B cell (primary cell): ENCODE results near the gene KRTCAP2. TPM values are rescaled to one million over a fixed set of nuclear protein-coding genes. Genes with fewer than 3 reads are reported as not detected.

Experiments used
- ATAC-seq: fragments of 200-7000 bp; cut with Tn5 transposase; one replicate; pipeline ENCODE4 v1.10.0; 2021; ENCODE audit warnings: low read depth, mild to moderate bottlenecking, moderate number of reproducible peaks, moderate library complexity
- CTCF ChIA-PET: fragments of 350-600 bp; sonication (Branson Sonifier 250); formaldehyde crosslinking; loops from one replicate; lab custom pipeline; 2021; ENCODE audit warnings: antibody characterized with exemption, inconsistent platforms; lab: Charles Lee
- POLR2A ChIA-PET: fragments of 350-600 bp; sonication (Branson Sonifier 250); formaldehyde crosslinking; loops from one replicate; lab custom pipeline; 2021; ENCODE audit warnings: antibody characterized with exemption; lab: Charles Lee
- DNase-seq: peaks from one replicate; pipeline ENCODE4 v3.0.0; 2013
- H2AFZ ChIP-seq: 2 replicates; pipeline ENCODE4 v1.6.1; 2012; ENCODE audit warnings: mild to moderate bottlenecking, low read depth, low read length; ENCODE audit not compliant: insufficient read depth, poor library complexity, severe bottlenecking
- H3K27ac ChIP-seq, 2 donors: 1 replicate in 1 of 2; 2 replicates in 1 of 2; pipeline ENCODE4 v1.5.1; 2012 to 2013; ENCODE audit warnings: low read length in 2 of 2, mild to moderate bottlenecking in 2 of 2, moderate library complexity in 1 of 2
- H3K27me3 ChIP-seq, 4 experiments: fragments of 200-600 bp in 1 of 4; sonication (generic) in 1 of 4; replicated peaks in 1 of 4; 1 replicate in 2 of 4; 2 replicates in 2 of 4; pipeline versions ENCODE4 v1.6.1 to v1.7.0; 2013 to 2016; ENCODE audit warnings: low read length in 3 of 4, mild to moderate bottlenecking in 2 of 4, mixed read lengths in 1 of 4, moderate library complexity in 1 of 4; ENCODE audit not compliant: insufficient read depth in 4 of 4, control insufficient read depth in 3 of 4; ENCODE audit errors: control extremely low read depth in 1 of 4
- H3K36me3 ChIP-seq, 2 experiments: replicated peaks in 1 of 2; 1 replicate in 1 of 2; 2 replicates in 1 of 2; pipeline versions ENCODE4 v1.6.1 to v1.7.1; 2013; ENCODE audit warnings: low read length in 1 of 2; ENCODE audit not compliant: insufficient read depth in 2 of 2, control insufficient read depth in 1 of 2; ENCODE audit errors: control extremely low read depth in 1 of 2, extremely low read depth in 1 of 2
- H3K4me1 ChIP-seq, 2 donors: fragments of 200-600 bp in 1 of 2; sonication (generic) in 1 of 2; 1 replicate in 1 of 2; 2 replicates in 1 of 2; pipeline versions ENCODE4 v1.5.1 to v1.6.1; 2013 to 2017; ENCODE audit warnings: low read length in 2 of 2; ENCODE audit not compliant: control insufficient read depth in 2 of 2, insufficient read depth in 2 of 2
- H3K4me2 ChIP-seq: replicated peaks from 2 replicates; pipeline ENCODE3; 2012; ENCODE audit warnings: mild to moderate bottlenecking, low read depth, low read length; ENCODE audit not compliant: poor library complexity, severe bottlenecking
- H3K4me3 ChIP-seq, 5 experiments: fragments of 200-600 bp in 1 of 5; sonication (generic) in 1 of 5; 1 replicate in 3 of 5; 2 replicates in 2 of 5; pipeline versions ENCODE4 v1.5.1 to v1.7.0; 2011 to 2016; ENCODE audit warnings: low read length in 4 of 5, mild to moderate bottlenecking in 4 of 5, low read depth in 2 of 5, control low read depth in 1 of 5, moderate library complexity in 1 of 5; ENCODE audit not compliant: insufficient read depth in 1 of 5; ENCODE audit errors: control extremely low read depth in 1 of 5, extremely low read depth in 1 of 5
- H3K79me2 ChIP-seq: fragments of 200-600 bp; sonication (generic); one replicate; pipeline ENCODE4 v1.6.0; 2016; ENCODE audit warnings: low read length; ENCODE audit not compliant: control insufficient read depth, insufficient read depth
- H3K9ac ChIP-seq: fragments of 200-600 bp; sonication (generic); 2 replicates; pipeline ENCODE4 v1.6.1; 2017; ENCODE audit warnings: mild to moderate bottlenecking, low read length, moderate library complexity
- H3K9me3 ChIP-seq, 3 donors: one replicate each; pipeline versions ENCODE4 v1.6.1 to v1.7.1; 2013; ENCODE audit warnings: low read length in 2 of 3; ENCODE audit not compliant: control insufficient read depth in 2 of 3, insufficient read depth in 1 of 3; ENCODE audit errors: control extremely low read depth in 1 of 3
- H4K20me1 ChIP-seq: 2 replicates; pipeline ENCODE4 v1.6.0; 2012; ENCODE audit warnings: mild to moderate bottlenecking, low read length; ENCODE audit not compliant: insufficient read depth, control insufficient read depth, poor library complexity, severe bottlenecking
- H3K27ac Mint-ChIP-seq: one replicate; pipeline ENCODE4 v1.8.0; 2021; ENCODE audit warnings: mixed read lengths
- H3K27me3 Mint-ChIP-seq: one replicate; pipeline ENCODE4 v1.8.0; 2021; ENCODE audit warnings: mixed read lengths
- H3K4me1 Mint-ChIP-seq: one replicate; pipeline ENCODE4 v1.8.0; 2021; ENCODE audit warnings: mixed read lengths
- H3K4me3 Mint-ChIP-seq: one replicate; pipeline ENCODE4 v1.8.0; 2021; ENCODE audit warnings: mixed read lengths
- H3K9me3 Mint-ChIP-seq: one replicate; pipeline ENCODE4 v1.8.0; 2022; ENCODE audit warnings: mixed read lengths; ENCODE audit not compliant: insufficient read depth
- EZH2 ChIP-seq: IDR thresholded peaks from 2 replicates; pipeline ENCODE4 v1.6.1; 2012; ENCODE audit warnings: borderline replicate concordance, low read depth, mild to moderate bottlenecking, moderate library complexity, low read length; ENCODE audit not compliant: insufficient read depth, poor library complexity, severe bottlenecking
- WGBS: methylation state at CpG from one replicate; pipeline ENCODE4 v1.1.5; 2013; ENCODE audit warnings: missing lambda C conversion rate; ENCODE audit not compliant: insufficient coverage; 5-methylcytosine and 5-hydroxymethylcytosine counted together
- intact Hi-C: fragments of 100-400 bp; cut with micrococcal nuclease; formaldehyde crosslinking; loops from one replicate; pipeline ENCODE4 v1.10.0; 2022
- polyA plus RNA-seq: library from polyadenylated mRNA; depleted of rRNA; stranded (reverse); fragments of >200 nt; gene quantifications from 2 replicates; pipeline ENCODE4 v1.2.3, GENCODE V29; 2012
- total RNA-seq, 2 donors: library from RNA; stranded (reverse); fragments of 120-200 nt in 1 of 2; gene quantifications; 1 replicate in 1 of 2; 2 replicates in 1 of 2; pipeline versions ENCODE4 v1.2.3 to v1.2.4, GENCODE V29; 2013 to 2022
- TF ChIP-seq, protein P1 (sequence below): fragments of 200-600 bp; IDR thresholded peaks from one replicate; pipeline ENCODE4 v1.8.0; 2022; ENCODE audit warnings: antibody characterized with exemption, mild to moderate bottlenecking

Gene KRTCAP2
- total and polyA plus RNA-seq, 2 donors (not counting 1 experiment from before 2014, with no cell fraction given), result 151 to 259 TPM

GRCh38 chr1:155170806-155171205, 2.3 kb downstream of the KRTCAP2 start:
- no peak overlapping the region for H3K9ac ChIP-seq
- DNase-seq (no peak), ATAC-seq (no peak)
- CTCF ChIA-PET, result interaction anchor here (0.7 to 12.7 kb wide), 7 partner anchors 7 to 95 kb away, joined by 3 to 307 read pairs (median 7); no protein-coding TSS in a partner anchor
- no peaks in the 10 kb centered on the region for H3K27me3 ChIP-seq
- no peaks in the 10 kb centered on the region for H3K27me3 Mint-ChIP-seq
- H3K9me3 ChIP-seq, result no peaks in the 10 kb centered on the region
- no peak overlapping the region for H3K4me2 ChIP-seq
- H3K36me3 ChIP-seq, result peaks cover 0 to 21% of the 10 kb centered on the region in 2 experiments
- H2AFZ ChIP-seq, result no peak overlapping the region
- H3K9me3 Mint-ChIP-seq, result no peaks in the 10 kb centered on the region
- H3K4me1 ChIP-seq, result peaks cover 34 to 48% of the 10 kb centered on the region in 2 donors
- no peaks in the 10 kb centered on the region for H4K20me1 ChIP-seq
- H3K4me3 Mint-ChIP-seq, result no peak overlapping the region
- peaks cover 46% of the 10 kb centered on the region for H3K4me1 Mint-ChIP-seq
- 98% methylated on average over 7 of the region's 7 CpGs for WGBS
- intact Hi-C loops, result loop anchor here (5.0 kb wide), 2 partner anchors 71 to 199 kb away; partner anchors contain the start of genes CKS1B and SHC1
- TF ChIP-seq, protein P1, sequence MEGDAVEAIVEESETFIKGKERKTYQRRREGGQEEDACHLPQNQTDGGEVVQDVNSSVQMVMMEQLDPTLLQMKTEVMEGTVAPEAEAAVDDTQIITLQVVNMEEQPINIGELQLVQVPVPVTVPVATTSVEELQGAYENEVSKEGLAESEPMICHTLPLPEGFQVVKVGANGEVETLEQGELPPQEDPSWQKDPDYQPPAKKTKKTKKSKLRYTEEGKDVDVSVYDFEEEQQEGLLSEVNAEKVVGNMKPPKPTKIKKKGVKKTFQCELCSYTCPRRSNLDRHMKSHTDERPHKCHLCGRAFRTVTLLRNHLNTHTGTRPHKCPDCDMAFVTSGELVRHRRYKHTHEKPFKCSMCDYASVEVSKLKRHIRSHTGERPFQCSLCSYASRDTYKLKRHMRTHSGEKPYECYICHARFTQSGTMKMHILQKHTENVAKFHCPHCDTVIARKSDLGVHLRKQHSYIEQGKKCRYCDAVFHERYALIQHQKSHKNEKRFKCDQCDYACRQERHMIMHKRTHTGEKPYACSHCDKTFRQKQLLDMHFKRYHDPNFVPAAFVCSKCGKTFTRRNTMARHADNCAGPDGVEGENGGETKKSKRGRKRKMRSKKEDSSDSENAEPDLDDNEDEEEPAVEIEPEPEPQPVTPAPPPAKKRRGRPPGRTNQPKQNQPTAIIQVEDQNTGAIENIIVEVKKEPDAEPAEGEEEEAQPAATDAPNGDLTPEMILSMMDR, result no peak
- no peak for TF ChIP-seq EZH2
- no peak overlapping the region for H3K27ac ChIP-seq
- POLR2A ChIA-PET, result interaction anchor here (0.7 to 0.8 kb wide), 4 partner anchors 25 to 165 kb away, joined by 3 to 6 read pairs (median 5); no protein-coding TSS in a partner anchor
- peaks cover 42% of the 10 kb centered on the region for H3K79me2 ChIP-seq
- no peak overlapping the region for H3K4me3 ChIP-seq
- H3K27ac Mint-ChIP-seq, result no peak overlapping the region

DNA sequence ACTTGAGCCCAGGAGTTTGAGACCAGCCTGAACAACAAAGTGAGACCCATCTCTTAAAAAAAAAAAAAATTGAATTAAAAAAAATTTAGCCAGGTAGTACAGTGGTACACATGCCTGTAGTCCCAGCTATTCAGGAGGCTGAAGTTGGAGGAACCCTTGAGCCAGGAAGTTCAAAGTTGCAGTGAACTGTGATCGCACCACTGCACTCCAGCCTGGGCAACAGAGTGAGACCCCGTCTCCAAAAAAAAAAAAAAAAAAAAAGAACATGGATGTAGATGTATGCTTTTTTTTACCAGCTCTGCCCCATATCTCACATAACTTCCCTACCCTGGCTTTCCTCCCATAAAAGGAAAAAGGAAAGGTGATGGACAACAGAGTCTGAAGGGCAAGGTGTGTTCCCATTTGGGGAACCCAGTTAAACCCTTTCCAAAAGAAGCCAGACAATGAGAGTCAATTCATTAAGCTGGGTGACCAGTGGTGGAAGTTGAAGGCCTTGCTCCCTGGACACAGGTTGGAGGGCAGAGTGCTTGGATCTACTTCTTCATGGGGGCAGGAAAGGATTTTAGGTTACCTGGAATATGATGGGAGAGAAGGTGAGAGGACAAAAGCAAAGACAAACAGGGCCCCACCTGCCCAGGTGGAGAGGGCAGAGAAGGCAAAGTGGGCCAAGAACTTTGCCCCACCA, 2.9 kb downstream of the KRTCAP2 start:
- Histone ChIP-seq H2AFZ (no peak overlapping the region), H3K79me2 (peaks cover 42% of the 10 kb centered on the region), H3K9me3 (peaks cover 0 to 2% (median 0%) of the 10 kb centered on the region in 3 donors), H3K4me1 (peaks cover 34 to 48% of the 10 kb centered on the region in 2 donors), H3K36me3 (peaks cover 0 to 21% of the 10 kb centered on the region in 2 experiments), H3K4me2 (no peak overlapping the region), H3K9ac (no peak overlapping the region), H3K27ac (no peak overlapping the region), H4K20me1 (no peaks in the 10 kb centered on the region), H3K4me3 (no peak overlapping the region), H3K27me3 (no peaks in the 10 kb centered on the region)
- intact Hi-C loops, result loop anchor here (5.0 kb wide), 2 partner anchors 72 to 198 kb away; partner anchors contain the start of genes CKS1B and SHC1
- no peaks in the 10 kb centered on the region for H3K27me3 Mint-ChIP-seq
- no peak for ATAC-seq
- CTCF ChIA-PET, result interaction anchor here (0.7 to 12.7 kb wide), 9 partner anchors 8 to 95 kb away, joined by 3 to 307 read pairs (median 46); partner anchors contain the start of gene SLC50A1
- TF ChIP-seq, protein P1, result no peak
- no peak for TF ChIP-seq EZH2
- DNase-seq, result no peak
- no peak overlapping the region for H3K27ac Mint-ChIP-seq
- no peaks in the 10 kb centered on the region for H3K9me3 Mint-ChIP-seq
- no CpG with 5 or more reads among the region's 2 CpGs for WGBS
- POLR2A ChIA-PET, result interaction anchor here (0.7 to 0.8 kb wide), 3 partner anchors 26 to 39 kb away, joined by 3 to 6 read pairs (median 5); no protein-coding TSS in a partner anchor
- H3K4me3 Mint-ChIP-seq, result no peak overlapping the region
- peaks cover 46% of the 10 kb centered on the region for H3K4me1 Mint-ChIP-seq
